Stomach (tissue), 4 donors: ENCODE measurements around the gene VPS51.

ENCODE experiments used
- CTCF ChIP-seq, 7 experiments: fragments of 450-650 bp in 4 of 7; fragments of 200-600 bp in 3 of 7; sonication (generic) in 3 of 7; IDR thresholded peaks; one replicate each; pipeline ENCODE4 v1.5.1; 2016 to 2019; ENCODE audit warnings: antibody characterized with exemption in 7 of 7, control low read depth in 2 of 7, mild to moderate bottlenecking in 1 of 7
- POLR2A ChIP-seq, 4 donors: fragments of 450-650 bp; IDR thresholded peaks; one replicate each; pipeline ENCODE4 v1.6.1; 2016; ENCODE audit warnings: antibody characterized with exemption in 4 of 4, control low read depth in 2 of 4, mild to moderate bottlenecking in 1 of 4, moderate library complexity in 1 of 4
- POLR2AphosphoS5 ChIP-seq, 3 donors: sonication (generic); formaldehyde crosslinking; IDR thresholded peaks; one replicate each; pipeline ENCODE4 v1.6.1; 2016; ENCODE audit warnings: antibody characterized with exemption in 3 of 3

GRCh38 chr11:65104628-65105027 lies 8.6 kb downstream of the VPS51 start:
- no peak for TF ChIP-seq CTCF (IDR thresholded peaks at IDR 0.05)
- no peak for TF ChIP-seq POLR2A (IDR thresholded peaks at IDR 0.05)
- no peak for TF ChIP-seq POLR2AphosphoS5 (IDR thresholded peaks at IDR 0.05)
